ENCODE data around the gene SEL1L3.
A peak's percentile ranks its signal among the peaks of the same experiment; 100 is the strongest.
"Not testable (repeated sequence)": the region's sequence is repeated elsewhere in the genome, so short reads cannot be mapped to it uniquely, and the experiment has no call there.

The SEL1L3 gene

GRCh38 chr4:25879587-25879986 is 16.8 kb upstream of the SEL1L3 start:
- no peak for DNase-seq

- DNase-seq, result no peak
Measured at GRCh38 chr4:25879091-25879584, 16.4 kb upstream of the SEL1L3 start.

GRCh38 chr4:25878676-25879075 is 15.9 kb upstream of the SEL1L3 start:
- no peak for DNase-seq

GRCh38 chr4:25875281-25875745 is 12.5 kb upstream of the SEL1L3 start:
- no peak for DNase-seq

GRCh38 chr4:25874655-25875054 is 11.9 kb upstream of the SEL1L3 start:
- DNase-seq, result no peak

- no peak for DNase-seq
Measured at GRCh38 chr4:25873632-25874129, 10.9 kb upstream of the SEL1L3 start.

GRCh38 chr4:25872851-25873631 is 10.3 kb upstream of the SEL1L3 start:
- no peak for DNase-seq

- DNase-seq, result no peak
Measured at GRCh38 chr4:25870081-25870480, 7.3 kb upstream of the SEL1L3 start.

- no peak for DNase-seq
Measured at GRCh38 chr4:25867781-25868294, 5.0 kb upstream of the SEL1L3 start.

- not testable (repeated sequence) for DNase-seq
Measured at GRCh38 chr4:25866401-25866800, 3.6 kb upstream of the SEL1L3 start.

- DNase-seq, result no peak
Measured at GRCh38 chr4:25865586-25865985, 2.8 kb upstream of the SEL1L3 start.

GRCh38 chr4:25863831-25864418 is 1.1 kb upstream of the SEL1L3 start:
- DNase-seq, result no peak

GRCh38 chr4:25863347-25863784 is 578 bp upstream of the SEL1L3 start:
- no peak for DNase-seq

GRCh38 chr4:25861951-25862410 is 807 bp downstream of the SEL1L3 start:
- DNase-seq, result no peak

- no peak for DNase-seq
Measured at GRCh38 chr4:25861280-25861950, 1.4 kb downstream of the SEL1L3 start.

GRCh38 chr4:25860586-25861279 is 2.1 kb downstream of the SEL1L3 start:
- DNase-seq, result no peak

- DNase-seq, result peak; percentile 28
Measured at GRCh38 chr4:25859429-25860148, 3.2 kb downstream of the SEL1L3 start.

- no peak for DNase-seq
Measured at GRCh38 chr4:25857851-25858400, 4.9 kb downstream of the SEL1L3 start.

- DNase-seq, result no peak
Measured at GRCh38 chr4:25857403-25857802, 5.4 kb downstream of the SEL1L3 start.

GRCh38 chr4:25856756-25857155 is 6.0 kb downstream of the SEL1L3 start:
- no peak for DNase-seq

- no peak for DNase-seq
Measured at GRCh38 chr4:25852103-25852502, 10.7 kb downstream of the SEL1L3 start.
